Lower leg skin (tissue), 3 donors: ENCODE measurements around the gene TNP2.

Source experiments
- POLR2A ChIP-seq, 2 donors: fragments of 450-650 bp; IDR thresholded peaks; one replicate each; pipeline ENCODE4 v1.6.1; 2016 to 2017; ENCODE audit warnings: antibody characterized with exemption in 2 of 2, mild to moderate bottlenecking in 1 of 2, moderate library complexity in 1 of 2
- TF ChIP-seq, protein P1 (sequence below), 3 donors: fragments of 450-650 bp; IDR thresholded peaks; one replicate each; pipeline ENCODE4 v1.5.1; 2016; ENCODE audit warnings: antibody characterized with exemption in 3 of 3, mild to moderate bottlenecking in 3 of 3, moderate library complexity in 2 of 3

DNA sequence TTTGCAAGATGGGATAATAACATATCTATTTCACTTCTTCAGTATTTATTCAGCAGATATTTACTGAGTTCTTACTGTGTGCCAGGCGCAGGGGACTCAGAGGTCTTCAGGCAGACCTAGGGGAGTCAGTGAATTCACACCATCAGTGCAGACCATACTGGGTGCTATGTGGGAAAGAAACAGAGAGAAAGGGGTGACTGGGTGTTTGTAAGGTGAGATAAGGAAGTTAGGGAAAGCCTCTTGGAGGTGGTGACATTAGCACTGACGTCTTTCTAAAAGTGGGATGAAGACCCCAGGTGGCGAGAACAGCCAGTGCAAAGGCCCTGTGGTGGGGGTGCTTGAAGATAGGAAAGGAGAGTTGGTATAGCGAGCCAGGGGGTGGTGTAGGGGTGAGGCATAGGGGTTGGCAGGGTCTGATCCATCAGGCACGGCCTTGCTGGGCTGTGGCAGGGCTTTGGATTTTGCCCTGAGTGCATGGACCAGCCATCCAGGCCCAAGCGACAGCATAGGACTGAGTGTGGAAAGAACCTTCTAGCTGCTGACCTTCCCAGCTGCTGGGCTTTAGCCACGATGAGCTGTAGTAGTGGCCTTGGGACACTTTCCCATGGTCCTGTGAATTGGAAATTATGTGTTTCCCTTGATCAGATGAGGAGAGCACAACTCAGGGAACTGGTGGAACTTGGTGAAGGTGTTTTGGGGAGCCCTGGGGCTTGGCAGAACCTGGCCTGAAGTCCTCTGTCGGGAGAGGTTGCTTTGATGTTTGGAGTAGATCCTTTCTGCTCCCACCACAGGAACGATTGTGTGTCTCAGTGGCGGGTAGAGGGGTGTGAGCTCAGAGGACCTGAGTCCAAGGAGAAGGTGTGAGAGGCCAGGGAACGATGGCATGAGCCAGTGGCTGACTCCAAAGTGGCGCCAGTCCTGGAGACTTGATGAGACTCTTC lies 9.2 kb downstream of the TNP2 start:
- TF ChIP-seq, protein P1, sequence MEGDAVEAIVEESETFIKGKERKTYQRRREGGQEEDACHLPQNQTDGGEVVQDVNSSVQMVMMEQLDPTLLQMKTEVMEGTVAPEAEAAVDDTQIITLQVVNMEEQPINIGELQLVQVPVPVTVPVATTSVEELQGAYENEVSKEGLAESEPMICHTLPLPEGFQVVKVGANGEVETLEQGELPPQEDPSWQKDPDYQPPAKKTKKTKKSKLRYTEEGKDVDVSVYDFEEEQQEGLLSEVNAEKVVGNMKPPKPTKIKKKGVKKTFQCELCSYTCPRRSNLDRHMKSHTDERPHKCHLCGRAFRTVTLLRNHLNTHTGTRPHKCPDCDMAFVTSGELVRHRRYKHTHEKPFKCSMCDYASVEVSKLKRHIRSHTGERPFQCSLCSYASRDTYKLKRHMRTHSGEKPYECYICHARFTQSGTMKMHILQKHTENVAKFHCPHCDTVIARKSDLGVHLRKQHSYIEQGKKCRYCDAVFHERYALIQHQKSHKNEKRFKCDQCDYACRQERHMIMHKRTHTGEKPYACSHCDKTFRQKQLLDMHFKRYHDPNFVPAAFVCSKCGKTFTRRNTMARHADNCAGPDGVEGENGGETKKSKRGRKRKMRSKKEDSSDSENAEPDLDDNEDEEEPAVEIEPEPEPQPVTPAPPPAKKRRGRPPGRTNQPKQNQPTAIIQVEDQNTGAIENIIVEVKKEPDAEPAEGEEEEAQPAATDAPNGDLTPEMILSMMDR (IDR thresholded peaks at IDR 0.05): no peak
- no peak for TF ChIP-seq POLR2A (IDR thresholded peaks at IDR 0.05)
